GM23248 (cell line): ENCODE measurements around the gene SDK2. TPM values are rescaled to one million over a fixed set of nuclear protein-coding genes. Genes with fewer than 3 reads are reported as not detected.

ENCODE experiments used
- DNase-seq: peaks from one replicate; pipeline ENCODE4 v3.0.0-alpha.2; 2015
- H2AFZ ChIP-seq: fragments of 200-600 bp; sonication (generic); 2 replicates; pipeline ENCODE4 v1.6.1; 2016; ENCODE audit warnings: antibody characterized with exemption
- H3F3A ChIP-seq: fragments of 200-600 bp; sonication (generic); 2 replicates; pipeline ENCODE4 v1.6.1; 2016; ENCODE audit warnings: mild to moderate bottlenecking, antibody characterized with exemption, mixed run types; ENCODE audit not compliant: insufficient read depth
- H3K27ac ChIP-seq: fragments of 200-600 bp; sonication (generic); 2 replicates; pipeline ENCODE4 v1.5.1; 2016; ENCODE audit warnings: mild to moderate bottlenecking
- H3K27me3 ChIP-seq: fragments of 200-600 bp; sonication (generic); replicated peaks from 2 replicates; pipeline ENCODE4 v1.6.1; 2016; ENCODE audit warnings: mild to moderate bottlenecking; ENCODE audit not compliant: insufficient read depth
- H3K36me3 ChIP-seq: fragments of 200-600 bp; sonication (generic); 2 replicates; pipeline ENCODE4 v1.6.1; 2016; ENCODE audit warnings: low read depth, mild to moderate bottlenecking
- H3K4me1 ChIP-seq: fragments of 200-600 bp; sonication (generic); 2 replicates; pipeline ENCODE4 v1.6.1; 2016; ENCODE audit warnings: mild to moderate bottlenecking; ENCODE audit not compliant: insufficient read depth
- H3K4me2 ChIP-seq: fragments of 200-600 bp; sonication (generic); one replicate; pipeline ENCODE4 v1.6.1; 2016; ENCODE audit warnings: mild to moderate bottlenecking; ENCODE audit not compliant: unreplicated experiment
- H3K4me3 ChIP-seq: fragments of 200-600 bp; sonication (generic); 2 replicates; pipeline ENCODE4 v1.5.1; 2016; ENCODE audit warnings: mild to moderate bottlenecking
- H3K79me2 ChIP-seq: fragments of 200-600 bp; sonication (generic); 2 replicates; pipeline ENCODE4 v1.6.1; 2016; ENCODE audit warnings: mild to moderate bottlenecking; ENCODE audit not compliant: insufficient read depth
- H3K9ac ChIP-seq: fragments of 200-600 bp; sonication (generic); 2 replicates; pipeline ENCODE4 v1.6.1; 2016; ENCODE audit warnings: mild to moderate bottlenecking
- H3K9me2 ChIP-seq: fragments of 200-600 bp; sonication (generic); 2 replicates; pipeline ENCODE4 v1.6.1; 2016; ENCODE audit warnings: mixed run types, mild to moderate bottlenecking, moderate library complexity; ENCODE audit not compliant: insufficient read depth
- H3K9me3 ChIP-seq: fragments of 200-600 bp; sonication (generic); one replicate; pipeline ENCODE4 v1.6.1; 2017; ENCODE audit warnings: low read depth
- H4K20me1 ChIP-seq: fragments of 200-600 bp; sonication (generic); 2 replicates; pipeline ENCODE4 v1.6.0; 2016; ENCODE audit not compliant: insufficient read depth
- EZH2 ChIP-seq: fragments of 200-600 bp; sonication (generic); IDR thresholded peaks from 2 replicates; pipeline ENCODE4 v1.6.1; 2018; ENCODE audit warnings: antibody characterized with exemption, mild to moderate bottlenecking; ENCODE audit not compliant: insufficient read depth, poor library complexity, severe bottlenecking
- EZH2phosphoT487 ChIP-seq: fragments of 200-600 bp; sonication (generic); IDR thresholded peaks from 2 replicates; pipeline ENCODE4 v1.6.1; 2018; ENCODE audit warnings: antibody characterized with exemption, moderate library complexity, mild to moderate bottlenecking, low read depth; ENCODE audit not compliant: insufficient read depth
- WGBS, 2 experiments: methylation state at CpG; one replicate each; pipeline ENCODE4 v1.1.6; 2015 to 2017; ENCODE audit warnings: low lambda C conversion rate in 2 of 2, low coverage in 1 of 2; ENCODE audit errors: missing lambda C conversion rate in 2 of 2; 5-methylcytosine and 5-hydroxymethylcytosine counted together
- in situ Hi-C: fragments of 300-500 bp; cut with MboI; formaldehyde crosslinking; loops from 2 replicates; pipeline ENCODE4 v1.15.0; 2020
- polyA plus RNA-seq: library from polyadenylated mRNA; unstranded; fragments of >200 nt; fragmentation: Nextera tagmentation; extraction: Ambion mirVana; gene quantifications from 2 replicates; pipeline ENCODE4 v1.2.1, GENCODE V29; 2016
- total RNA-seq: library from RNA; depleted of rRNA; stranded (reverse); fragments of >200 nt; shearing (Covaris generic); gene quantifications from 2 replicates; pipeline ENCODE4 v1.2.3, GENCODE V29; 2014

SDK2 gene
- total and polyA plus RNA-seq, 2 experiments from 2014 or later = under 0.01 to 0.03 TPM

- Histone ChIP-seq H3K36me3 (no peaks in the 10 kb centered on the region), H3K27me3 (no peaks in the 10 kb centered on the region), H4K20me1 (no peaks in the 10 kb centered on the region), H3K27ac (no peak overlapping the region), H3K79me2 (no peaks in the 10 kb centered on the region), H2AFZ (no peak overlapping the region), H3K9me2 (no peaks in the 10 kb centered on the region), H3K4me1 (no peaks in the 10 kb centered on the region), H3K9me3 (no peaks in the 10 kb centered on the region), H3K4me2 (no peak overlapping the region), H3K4me3 (no peak overlapping the region), H3K9ac (no peak overlapping the region), H3F3A (no peaks in the 10 kb centered on the region)
- DNase-seq = no peak
- in situ Hi-C loops = no loop called here
- WGBS, 2 experiments = 37 to 43% methylated on average over 12 to 15 of the region's 15 CpGs
- TF ChIP-seq EZH2 (no peak), EZH2phosphoT487 (no peak)
Observed at GRCh38 chr17:73524941-73525679, 119.1 kb downstream of the SDK2 start.

- H2AFZ ChIP-seq = no peak overlapping the region
- H3K27me3 ChIP-seq = no peaks in the 10 kb centered on the region
- H4K20me1 ChIP-seq = no peaks in the 10 kb centered on the region
- in situ Hi-C loops = no loop called here
- TF ChIP-seq EZH2 (no peak), EZH2phosphoT487 (no peak)
- H3K79me2 ChIP-seq = no peaks in the 10 kb centered on the region
- WGBS, 2 experiments = 33 to 40% methylated on average over 5 of the region's 5 CpGs
- H3K4me2 ChIP-seq = no peak overlapping the region
- no peak for DNase-seq
- H3K9me3 ChIP-seq = no peaks in the 10 kb centered on the region
- no peaks in the 10 kb centered on the region for H3K4me1 ChIP-seq
- H3K36me3 ChIP-seq = no peaks in the 10 kb centered on the region
- no peak overlapping the region for H3K4me3 ChIP-seq
- H3F3A ChIP-seq = no peaks in the 10 kb centered on the region
- H3K27ac ChIP-seq = no peak overlapping the region
- H3K9me2 ChIP-seq = no peaks in the 10 kb centered on the region
- no peak overlapping the region for H3K9ac ChIP-seq
Observed at GRCh38 chr17:73522696-73523095, 121.5 kb downstream of the SDK2 start.

- no peak overlapping the region for H3K27ac ChIP-seq
- no peaks in the 10 kb centered on the region for H3K4me1 ChIP-seq
- H3K79me2 ChIP-seq = no peaks in the 10 kb centered on the region
- H3K27me3 ChIP-seq = no peaks in the 10 kb centered on the region
- H3K9me3 ChIP-seq = no peaks in the 10 kb centered on the region
- no peak for DNase-seq
- H3F3A ChIP-seq = no peaks in the 10 kb centered on the region
- H3K36me3 ChIP-seq = no peaks in the 10 kb centered on the region
- H3K9me2 ChIP-seq = no peaks in the 10 kb centered on the region
- H3K4me3 ChIP-seq = no peak overlapping the region
- no peak for TF ChIP-seq EZH2
- TF ChIP-seq EZH2phosphoT487 = no peak
- no peak overlapping the region for H2AFZ ChIP-seq
- no peaks in the 10 kb centered on the region for H4K20me1 ChIP-seq
- 60 to 67% methylated on average over 5 to 6 of the region's 6 CpGs for WGBS, 2 experiments
- H3K4me2 ChIP-seq = no peak overlapping the region
- H3K9ac ChIP-seq = no peak overlapping the region
- in situ Hi-C loops = no loop called here
Observed at GRCh38 chr17:73522107-73522506, 122.1 kb downstream of the SDK2 start.

GRCh38 chr17:73521376-73521775, 122.9 kb downstream of the SDK2 start:
- TF ChIP-seq EZH2 (no peak), EZH2phosphoT487 (no peak)
- H2AFZ ChIP-seq = no peak overlapping the region
- no peak overlapping the region for H3K4me3 ChIP-seq
- no peaks in the 10 kb centered on the region for H3K4me1 ChIP-seq
- in situ Hi-C loops = no loop called here
- H3K4me2 ChIP-seq = no peak overlapping the region
- no peaks in the 10 kb centered on the region for H3K9me2 ChIP-seq
- DNase-seq = no peak
- no peaks in the 10 kb centered on the region for H4K20me1 ChIP-seq
- H3K79me2 ChIP-seq = no peaks in the 10 kb centered on the region
- no peaks in the 10 kb centered on the region for H3K9me3 ChIP-seq
- no peaks in the 10 kb centered on the region for H3F3A ChIP-seq
- no peak overlapping the region for H3K27ac ChIP-seq
- no peak overlapping the region for H3K9ac ChIP-seq
- no peaks in the 10 kb centered on the region for H3K27me3 ChIP-seq
- WGBS, 2 experiments = 54 to 56% methylated on average over 5 of the region's 5 CpGs
- H3K36me3 ChIP-seq = no peaks in the 10 kb centered on the region
